GM12873 (cell line): ENCODE results near the gene RUNX1.

ENCODE experiments used
- CTCF ChIP-seq: IDR thresholded peaks from 2 replicates; pipeline ENCODE4 v1.5.1; 2012; ENCODE audit warnings: low read depth, mild to moderate bottlenecking, moderate library complexity, low read length, control low read depth; ENCODE audit not compliant: insufficient read depth; ENCODE audit errors: missing control alignments

Gene RUNX1

GRCh38 chr21:35038772-35039319 lies 10.3 kb downstream of the RUNX1 start:
- no peak for TF ChIP-seq CTCF

- no peak for TF ChIP-seq CTCF
Observed at GRCh38 chr21:35037384-35037765, 11.7 kb downstream of the RUNX1 start.

DNA sequence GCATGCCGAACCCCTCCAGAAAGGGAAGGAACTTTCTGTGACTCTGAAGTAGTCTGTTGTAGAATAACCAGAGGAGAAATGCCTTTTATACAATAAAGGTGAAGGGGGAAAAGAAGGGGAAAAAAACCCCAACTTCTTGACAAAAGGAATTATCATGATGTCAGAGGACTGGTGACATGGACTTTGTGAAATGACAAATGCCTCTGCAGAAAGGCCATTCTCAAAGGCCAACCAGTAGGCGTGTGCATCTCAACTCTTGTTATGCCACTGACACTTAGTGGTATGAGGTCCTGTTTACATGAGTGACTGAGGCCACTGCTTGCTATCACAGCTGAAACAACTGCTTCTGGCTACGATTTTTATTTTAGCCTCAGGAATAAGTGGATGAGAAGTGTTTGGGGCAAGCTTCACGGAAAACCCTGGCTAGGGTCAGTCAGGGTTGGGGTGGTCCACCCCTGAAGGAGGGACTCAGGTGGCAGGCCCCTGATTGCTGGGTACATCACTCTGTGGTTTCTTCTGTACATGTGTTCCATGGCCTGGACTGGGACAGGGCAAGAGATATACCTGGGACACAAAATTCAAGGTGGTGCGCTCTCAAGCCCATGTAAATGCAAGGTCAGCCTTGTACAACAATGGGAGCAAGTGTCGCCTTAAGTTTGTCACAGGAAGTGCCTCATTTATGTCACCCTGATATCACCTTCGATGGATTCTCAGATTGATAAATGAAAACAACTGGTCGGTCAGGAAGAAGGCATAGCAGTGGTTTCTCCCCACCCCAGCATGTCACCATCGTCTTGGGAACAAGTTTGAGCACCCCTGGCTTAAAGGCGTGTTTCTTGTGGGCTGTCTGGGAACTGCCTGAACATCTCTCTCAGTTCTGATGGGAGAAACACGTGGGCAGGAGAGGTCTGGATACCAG lies 12.4 kb downstream of the RUNX1 start:
- TF ChIP-seq CTCF: no peak

GRCh38 chr21:35035581-35035980 lies 13.5 kb downstream of the RUNX1 start:
- no peak for TF ChIP-seq CTCF

DNA sequence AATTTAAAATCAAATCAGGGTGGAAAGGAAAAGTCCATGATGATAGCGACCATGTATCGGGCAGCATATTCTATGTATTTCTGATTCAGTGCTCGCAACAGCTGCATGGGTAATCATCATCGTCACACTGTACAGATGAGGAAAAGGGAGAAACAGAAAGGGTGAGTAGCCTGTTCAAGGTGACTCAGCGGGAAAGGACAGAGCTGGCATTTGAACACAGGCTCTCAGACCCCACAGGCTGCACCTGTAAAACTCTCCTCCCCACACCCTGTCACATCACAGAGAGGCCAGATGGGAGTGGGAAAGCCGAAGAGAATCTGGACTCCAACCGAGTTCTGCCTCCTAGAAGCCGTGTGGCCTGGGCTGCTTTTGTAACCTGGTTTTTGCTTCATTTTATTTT lies 14.0 kb downstream of the RUNX1 start:
- TF ChIP-seq CTCF: no peak

GRCh38 chr21:35034203-35034926 lies 14.7 kb downstream of the RUNX1 start:
- no peak for TF ChIP-seq CTCF
